Neural progenitor cell (in vitro differentiated cells): ENCODE data around the gene FAM227A.

Experiments
- EZH2phosphoT487 ChIP-seq: fragments of 200-600 bp; sonication (generic); IDR thresholded peaks from 2 replicates; pipeline ENCODE4 v1.6.1; 2017; ENCODE audit warnings: antibody characterized with exemption
- TF ChIP-seq, protein P1 (sequence below): fragments of 200-600 bp; sonication (generic); IDR thresholded peaks from 2 replicates; pipeline ENCODE4 v1.5.1; 2017; ENCODE audit warnings: antibody characterized with exemption, mild to moderate bottlenecking

DNA sequence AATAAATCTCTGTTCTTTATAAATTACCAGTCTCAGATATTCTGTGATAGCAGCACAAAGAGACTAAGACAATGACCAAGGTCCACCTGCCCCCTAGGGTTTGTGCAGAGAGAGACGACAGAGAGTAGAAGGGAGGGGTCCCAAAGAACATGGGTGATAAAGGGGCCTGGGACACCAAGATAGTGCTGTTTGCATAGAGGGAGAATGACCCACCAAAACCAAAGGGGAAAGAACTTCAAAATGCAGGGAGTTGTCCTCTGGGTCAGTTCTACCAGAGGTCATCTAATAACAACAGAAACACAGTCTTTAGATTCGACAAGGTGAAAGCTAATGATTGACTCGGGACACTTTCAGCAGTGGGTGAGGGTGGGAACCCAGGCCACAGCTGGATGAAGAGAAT, 23.7 kb downstream of the FAM227A start:
- TF ChIP-seq, protein P1, sequence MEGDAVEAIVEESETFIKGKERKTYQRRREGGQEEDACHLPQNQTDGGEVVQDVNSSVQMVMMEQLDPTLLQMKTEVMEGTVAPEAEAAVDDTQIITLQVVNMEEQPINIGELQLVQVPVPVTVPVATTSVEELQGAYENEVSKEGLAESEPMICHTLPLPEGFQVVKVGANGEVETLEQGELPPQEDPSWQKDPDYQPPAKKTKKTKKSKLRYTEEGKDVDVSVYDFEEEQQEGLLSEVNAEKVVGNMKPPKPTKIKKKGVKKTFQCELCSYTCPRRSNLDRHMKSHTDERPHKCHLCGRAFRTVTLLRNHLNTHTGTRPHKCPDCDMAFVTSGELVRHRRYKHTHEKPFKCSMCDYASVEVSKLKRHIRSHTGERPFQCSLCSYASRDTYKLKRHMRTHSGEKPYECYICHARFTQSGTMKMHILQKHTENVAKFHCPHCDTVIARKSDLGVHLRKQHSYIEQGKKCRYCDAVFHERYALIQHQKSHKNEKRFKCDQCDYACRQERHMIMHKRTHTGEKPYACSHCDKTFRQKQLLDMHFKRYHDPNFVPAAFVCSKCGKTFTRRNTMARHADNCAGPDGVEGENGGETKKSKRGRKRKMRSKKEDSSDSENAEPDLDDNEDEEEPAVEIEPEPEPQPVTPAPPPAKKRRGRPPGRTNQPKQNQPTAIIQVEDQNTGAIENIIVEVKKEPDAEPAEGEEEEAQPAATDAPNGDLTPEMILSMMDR, result no peak
- no peak for TF ChIP-seq EZH2phosphoT487
